Naive thymus-derived CD4-positive, alpha-beta T cell (primary cell): ENCODE measurements around the gene DDX56. TPM values are rescaled to one million over a fixed set of nuclear protein-coding genes. Genes with fewer than 3 reads are reported as not detected.
"Not testable (repeated sequence)": the region's sequence is repeated elsewhere in the genome, so short reads cannot be mapped to it uniquely, and the experiment has no call there.

ENCODE experiments used
- ATAC-seq: fragments of 150-1000 bp; cut with Tn5 transposase; 2 replicates; pipeline ENCODE4 v1.10.0; 2021; ENCODE audit warnings: mild to moderate bottlenecking, moderate library complexity
- CTCF ChIA-PET: fragments of 350-600 bp; sonication (Branson Sonifier 250); formaldehyde crosslinking; loops from one replicate; lab custom pipeline; 2021; ENCODE audit warnings: antibody characterized with exemption; lab: Charles Lee
- POLR2A ChIA-PET: fragments of 350-600 bp; sonication (Branson Sonifier 250); formaldehyde crosslinking; loops from one replicate; lab custom pipeline; 2021; ENCODE audit warnings: antibody characterized with exemption, inconsistent platforms; lab: Charles Lee
- DNase-seq, 9 donors: peaks; one replicate each; pipeline versions ENCODE4 v3.0.0 to v3.0.0-alpha.2; 2020 to 2022; ENCODE audit warnings: mixed read lengths in 1 of 9
- H3K27ac ChIP-seq: one replicate; pipeline ENCODE4 v1.7.0; 2013; ENCODE audit warnings: mild to moderate bottlenecking, low read depth, low read length, moderate library complexity
- H3K27me3 ChIP-seq, 2 donors: one replicate each; pipeline ENCODE4 v1.7.0; 2013; ENCODE audit warnings: low read length in 2 of 2, mild to moderate bottlenecking in 2 of 2, moderate library complexity in 2 of 2; ENCODE audit not compliant: control insufficient read depth in 2 of 2, insufficient read depth in 2 of 2
- H3K36me3 ChIP-seq, 3 experiments: 1 replicate in 2 of 3; 2 replicates in 1 of 3; pipeline ENCODE4 v1.7.0; 2013; ENCODE audit warnings: low read length in 3 of 3, mild to moderate bottlenecking in 3 of 3, moderate library complexity in 1 of 3; ENCODE audit not compliant: insufficient read depth in 3 of 3, control insufficient read depth in 2 of 3
- H3K4me1 ChIP-seq, 2 donors: one replicate each; pipeline ENCODE4 v1.7.0; 2013; ENCODE audit warnings: low read length in 2 of 2, mild to moderate bottlenecking in 2 of 2, moderate library complexity in 1 of 2; ENCODE audit not compliant: control insufficient read depth in 2 of 2, insufficient read depth in 2 of 2
- H3K4me3 ChIP-seq: 2 replicates; pipeline ENCODE4 v1.7.0; 2013; ENCODE audit warnings: mild to moderate bottlenecking, low read length
- H3K9me3 ChIP-seq, 3 experiments: 1 replicate in 2 of 3; 2 replicates in 1 of 3; pipeline ENCODE4 v1.7.0; 2013; ENCODE audit warnings: low read length in 3 of 3; ENCODE audit not compliant: control insufficient read depth in 2 of 3
- H3K27ac Mint-ChIP-seq, 9 donors: one replicate each; pipeline ENCODE4 v1.8.0; 2020 to 2022; ENCODE audit warnings: mixed read lengths in 9 of 9, mild to moderate bottlenecking in 8 of 9, moderate library complexity in 5 of 9, inconsistent platforms in 2 of 9
- H3K27me3 Mint-ChIP-seq, 5 donors: one replicate each; pipeline ENCODE4 v1.8.0; 2021 to 2022; ENCODE audit warnings: mixed read lengths in 5 of 5, mild to moderate bottlenecking in 1 of 5
- H3K36me3 Mint-ChIP-seq, 5 donors: one replicate each; pipeline ENCODE4 v1.8.0; 2020 to 2022; ENCODE audit warnings: mixed read lengths in 5 of 5, mild to moderate bottlenecking in 3 of 5, inconsistent platforms in 1 of 5
- H3K4me1 Mint-ChIP-seq, 7 donors: one replicate each; pipeline ENCODE4 v1.8.0; 2020 to 2022; ENCODE audit warnings: mixed read lengths in 7 of 7, mild to moderate bottlenecking in 3 of 7, inconsistent platforms in 1 of 7
- H3K4me3 Mint-ChIP-seq, 10 donors: one replicate each; pipeline ENCODE4 v1.8.0; 2020 to 2022; ENCODE audit warnings: mild to moderate bottlenecking in 10 of 10, mixed read lengths in 10 of 10, moderate library complexity in 6 of 10, inconsistent platforms in 2 of 10
- H3K9me3 Mint-ChIP-seq, 11 donors: one replicate each; pipeline ENCODE4 v1.8.0; 2020 to 2022; ENCODE audit warnings: mixed read lengths in 11 of 11, mild to moderate bottlenecking in 4 of 11, inconsistent platforms in 1 of 11, moderate library complexity in 1 of 11
- intact Hi-C, 2 donors: fragments of 100-400 bp; cut with micrococcal nuclease; formaldehyde crosslinking; loops; one replicate each; pipeline ENCODE4 v1.15.1; 2023
- polyA plus RNA-seq, 2 donors: library from polyadenylated mRNA; unstranded; fragments of 300-500 nt; fragmentation: Illumina TruSeq; gene quantifications; one replicate each; pipeline ENCODE4 v1.2.3, GENCODE V29; 2021
- total RNA-seq, 6 experiments: library from RNA in 5 of 6; stranded (reverse) in 5 of 6; gene quantifications; 1 replicate in 5 of 6; 2 replicates in 1 of 6; pipeline ENCODE4 v1.2.3 and lab custom pipeline; 2021 to 2026

The DDX56 gene
- total and polyA plus RNA-seq, 7 experiments from 2014 or later, result 43.6 to 124 (median 94.7) TPM

DNA sequence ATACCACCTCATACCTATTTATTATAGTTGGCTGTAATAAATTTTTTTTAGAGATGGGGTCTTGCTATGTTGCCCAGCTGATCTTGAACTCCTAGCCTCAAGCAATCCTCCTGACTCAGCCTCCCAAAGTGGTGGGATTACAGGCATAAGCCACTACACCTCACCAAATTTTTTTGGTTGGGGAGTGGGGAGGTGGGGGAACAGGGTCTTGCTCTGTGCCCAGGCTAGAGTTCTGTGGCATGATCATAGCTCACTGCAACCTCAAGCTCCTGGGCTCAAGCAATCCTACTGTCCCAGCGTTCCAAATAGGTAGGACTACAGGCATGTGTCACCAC, 28.8 kb upstream of the DDX56 start:
- CTCF ChIA-PET, result interaction anchor here (0.9 to 1.2 kb wide), 2 partner anchors 11 to 20 kb away, joined by 3 to 7 read pairs; no protein-coding TSS in a partner anchor
- no peaks in the 10 kb centered on the region for H3K36me3 ChIP-seq
- peaks cover 0 to 21% (median 14%) of the 10 kb centered on the region in 7 donors for H3K4me1 Mint-ChIP-seq
- intact Hi-C loops, result no loop called here
- peaks cover 0 to 37% (median 0%) of the 10 kb centered on the region in 5 donors for H3K27me3 Mint-ChIP-seq
- POLR2A ChIA-PET, result interaction anchor here (0.6 to 0.7 kb wide), 3 partner anchors 11 to 478 kb away, joined by 3 read pairs; no protein-coding TSS in a partner anchor
- peaks cover 0 to 6% (median 0%) of the 10 kb centered on the region in 5 donors for H3K36me3 Mint-ChIP-seq
- no peak overlapping the region for H3K4me3 Mint-ChIP-seq
- H3K27ac Mint-ChIP-seq, result no peak overlapping the region
- H3K27me3 ChIP-seq, result no peaks in the 10 kb centered on the region
- ATAC-seq (no peak), DNase-seq (no peak)
- peaks cover 4 to 11% of the 10 kb centered on the region in 2 donors for H3K4me1 ChIP-seq
- no peaks in the 10 kb centered on the region for H3K9me3 ChIP-seq
- H3K9me3 Mint-ChIP-seq, result peaks cover 0 to 6% (median 0%) of the 10 kb centered on the region in 11 donors
- no peak overlapping the region for H3K27ac ChIP-seq
- no peak overlapping the region for H3K4me3 ChIP-seq

DNA sequence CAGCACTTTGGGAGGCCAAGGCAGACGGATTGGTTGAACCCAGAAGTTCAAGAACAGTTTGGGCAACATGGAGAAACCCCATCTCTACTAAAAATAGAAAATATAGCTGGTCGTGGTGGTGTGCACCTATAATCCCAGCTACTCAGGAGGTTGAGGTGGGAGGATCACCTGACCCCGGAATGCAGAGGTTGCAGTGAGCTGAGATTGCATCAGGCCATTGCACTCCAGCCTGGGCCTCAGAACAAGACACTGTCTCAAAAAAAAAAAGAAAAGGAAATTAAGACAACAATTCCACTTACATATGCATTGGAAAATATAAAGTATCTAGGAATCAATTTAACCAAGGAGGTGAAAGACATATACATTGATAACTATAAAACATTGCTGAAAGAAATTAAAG, 25.5 kb upstream of the DDX56 start:
- no peak overlapping the region for H3K27ac ChIP-seq
- POLR2A ChIA-PET, result interaction anchor here (0.7 kb wide), 1 partner anchor 16 kb away, joined by 3 read pairs; no protein-coding TSS in a partner anchor

GRCh38 chr7:44597181-44597580, 23.5 kb upstream of the DDX56 start:
- H3K27ac Mint-ChIP-seq, H3K9me3 Mint-ChIP-seq, DNase-seq, H3K4me3 Mint-ChIP-seq, ATAC-seq, H3K27ac ChIP-seq, H3K27me3 ChIP-seq, H3K36me3 Mint-ChIP-seq, intact Hi-C loops, H3K36me3 ChIP-seq, H3K9me3 ChIP-seq, CTCF ChIA-PET, H3K4me1 Mint-ChIP-seq, POLR2A ChIA-PET, H3K4me3 ChIP-seq, H3K4me1 ChIP-seq: not testable (repeated sequence)
- peaks cover 0 to 33% (median 0%) of the 10 kb centered on the region in 5 donors for H3K27me3 Mint-ChIP-seq

More for the DNA sequence above, 25.5 kb upstream of the DDX56 start:
- Mint-ChIP-seq H3K9me3 (no peaks in the 10 kb centered on the region), H3K4me3 (no peak overlapping the region), H3K27ac (peak overlapping the region in 1 of 9 donors; percentile 45), H3K36me3 (no peaks in the 10 kb centered on the region), H3K4me1 (no peaks in the 10 kb centered on the region), H3K27me3 (peaks cover 0 to 37% (median 0%) of the 10 kb centered on the region in 5 donors)
- no peak for ATAC-seq
- H3K36me3 ChIP-seq, result no peaks in the 10 kb centered on the region
- H3K27me3 ChIP-seq, result no peaks in the 10 kb centered on the region
- intact Hi-C loops, result no loop called here
- CTCF ChIA-PET, result no interaction called here
- H3K9me3 ChIP-seq, result no peaks in the 10 kb centered on the region
- H3K4me1 ChIP-seq, result no peaks in the 10 kb centered on the region
- H3K4me3 ChIP-seq, result no peak overlapping the region
- DNase-seq, result no peak

DNA sequence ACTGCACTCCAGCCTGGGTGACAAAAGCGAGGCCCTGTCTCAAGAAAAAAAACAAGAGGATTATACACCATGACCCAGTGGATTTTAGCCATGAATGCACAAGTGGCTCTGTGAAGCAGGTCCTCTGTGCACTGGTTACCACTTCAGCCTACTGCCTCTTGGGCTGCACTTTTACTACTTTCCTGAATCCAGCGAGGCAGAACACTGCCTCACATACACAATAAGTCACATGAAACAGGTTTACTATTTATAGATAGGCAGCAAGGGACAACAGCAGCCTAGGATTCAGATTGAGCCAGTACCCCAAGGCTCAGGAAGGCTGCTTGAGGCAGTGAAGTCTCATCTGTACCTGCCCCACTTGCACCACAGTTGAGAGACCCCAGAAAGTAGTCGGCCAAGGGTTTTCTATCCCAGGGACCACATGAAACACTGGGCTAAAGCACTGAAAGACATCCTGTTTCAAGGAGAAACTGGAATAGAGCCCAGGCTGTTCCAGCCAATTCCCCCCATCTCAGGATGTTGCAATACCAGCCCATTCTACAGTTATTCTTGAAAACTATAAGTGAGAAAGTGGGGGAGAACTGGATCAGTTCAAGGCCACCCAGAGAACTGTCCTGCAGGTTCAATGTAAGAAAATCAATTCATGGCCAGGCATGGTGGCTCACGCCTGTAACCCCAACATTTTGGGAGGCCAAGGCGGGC, 22.4 kb upstream of the DDX56 start:
- Mint-ChIP-seq H3K27ac (no peak overlapping the region), H3K9me3 (no peaks in the 10 kb centered on the region)
- ATAC-seq, result no peak

DNA sequence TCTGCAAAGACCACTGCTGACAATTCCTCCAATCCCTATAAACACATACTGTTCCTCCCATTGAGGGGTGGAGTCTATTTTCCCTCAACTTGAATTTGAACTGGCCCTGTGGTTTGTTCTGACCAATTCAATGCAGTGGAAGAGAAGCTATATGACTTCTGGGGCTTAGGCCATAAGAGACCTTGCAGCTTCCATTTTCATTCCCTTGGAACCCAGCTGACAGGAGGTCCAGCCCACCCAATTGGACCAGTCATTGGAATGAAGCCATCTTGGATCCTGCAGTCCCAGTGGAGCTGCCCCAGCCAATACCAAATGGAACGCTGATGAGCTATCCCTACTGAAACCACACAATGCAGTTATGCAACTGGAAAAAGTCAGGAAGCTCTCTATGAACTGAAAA, 17.2 kb upstream of the DDX56 start:
- Mint-ChIP-seq H3K9me3 (no peaks in the 10 kb centered on the region), H3K27ac (no peak overlapping the region), H3K36me3 (no peaks in the 10 kb centered on the region), H3K4me3 (no peak overlapping the region), H3K27me3 (peaks cover 0 to 9% (median 0%) of the 10 kb centered on the region in 5 donors), H3K4me1 (peaks cover 0 to 10% (median 6%) of the 10 kb centered on the region in 7 donors)
- ATAC-seq (no peak), DNase-seq (no peak)
- H3K36me3 ChIP-seq, result no peaks in the 10 kb centered on the region
- peaks cover 0 to 3% of the 10 kb centered on the region in 2 donors for H3K4me1 ChIP-seq
- H3K27me3 ChIP-seq, result no peaks in the 10 kb centered on the region
- ChIA-PET POLR2A (interaction anchor here (0.7 kb wide), 1 partner anchor 8 kb away, joined by 3 read pairs; no protein-coding TSS in a partner anchor), CTCF (interaction anchor here (1.1 to 1.4 kb wide), 3 partner anchors 12 to 331 kb away, joined by 3 to 7 read pairs (median 6); no protein-coding TSS in a partner anchor)
- no peak overlapping the region for H3K4me3 ChIP-seq
- no peaks in the 10 kb centered on the region for H3K9me3 ChIP-seq
- no peak overlapping the region for H3K27ac ChIP-seq
- intact Hi-C loops, result no loop called here

More for the DNA sequence above, 22.4 kb upstream of the DDX56 start:
- H3K36me3 Mint-ChIP-seq, result no peaks in the 10 kb centered on the region
- Histone ChIP-seq H3K27ac (no peak overlapping the region), H3K4me1 (no peaks in the 10 kb centered on the region), H3K36me3 (no peaks in the 10 kb centered on the region), H3K27me3 (no peaks in the 10 kb centered on the region), H3K9me3 (no peaks in the 10 kb centered on the region), H3K4me3 (no peak overlapping the region)
- no peak for DNase-seq
- no peaks in the 10 kb centered on the region for H3K4me1 Mint-ChIP-seq
- intact Hi-C loops, result no loop called here
- H3K4me3 Mint-ChIP-seq, result no peak overlapping the region
- CTCF ChIA-PET, result no interaction called here
- POLR2A ChIA-PET, result no interaction called here
- H3K27me3 Mint-ChIP-seq, result peaks cover 0 to 24% (median 0%) of the 10 kb centered on the region in 5 donors

- ChIA-PET CTCF (interaction anchor here (0.6 to 1.3 kb wide), 5 partner anchors 15 to 334 kb away, joined by 3 to 8 read pairs (median 3); partner anchors contain the start of gene H2AZ2), POLR2A (interaction anchor here (0.8 to 1.5 kb wide), 3 partner anchors 14 to 297 kb away, joined by 3 to 14 read pairs (median 4); partner anchors contain the start of genes DDX56 and H2AZ2)
- H3K9me3 Mint-ChIP-seq, result no peaks in the 10 kb centered on the region
- Histone ChIP-seq H3K9me3 (no peaks in the 10 kb centered on the region), H3K27me3 (no peaks in the 10 kb centered on the region), H3K4me3 (no peak overlapping the region), H3K27ac (no peak overlapping the region), H3K4me1 (peaks cover 0 to 4% of the 10 kb centered on the region in 2 donors), H3K36me3 (no peaks in the 10 kb centered on the region)
- peaks cover 0 to 9% (median 0%) of the 10 kb centered on the region in 5 donors for H3K27me3 Mint-ChIP-seq
- DNase-seq (peak in 7 of 9 donors; percentile 35 to 63 (median 60)), ATAC-seq (peak; percentile 90)
- H3K27ac Mint-ChIP-seq, result peak overlapping the region in 3 of 9 donors; percentile 6 to 71 (median 25)
- no peak overlapping the region for H3K4me3 Mint-ChIP-seq
- H3K4me1 Mint-ChIP-seq, result peaks cover 0 to 18% (median 6%) of the 10 kb centered on the region in 7 donors
- intact Hi-C loops, result loop anchor here (1.0 to 5.0 kb wide), 9 partner anchors 51 to 548 kb away; partner anchors contain the start of gene CCM2 (in 1 of the 2)
- H3K36me3 Mint-ChIP-seq, result no peaks in the 10 kb centered on the region
Observed at GRCh38 chr7:44587843-44588711, 14.4 kb upstream of the DDX56 start.
